OCI-LY3 (cell line): ENCODE measurements around the gene ELL2.
A peak's percentile ranks its signal among the peaks of the same experiment; 100 is the strongest.

ENCODE experiments used
- H2AFZ ChIP-seq: fragments of 200-600, 300-600 bp; shearing (Covaris generic); 2 replicates; pipeline ENCODE4 v1.6.0; 2014; ENCODE audit warnings: antibody characterized with exemption, low read depth, low read length
- H3K27ac ChIP-seq: fragments of 200-600, 300-600 bp; sonication (generic); 2 replicates; pipeline ENCODE4 v1.5.1; 2014; ENCODE audit warnings: mild to moderate bottlenecking, low read length, moderate library complexity, mixed read lengths
- H3K27me3 ChIP-seq: fragments of 200-600, 300-600 bp; sonication (generic); 2 replicates; pipeline ENCODE4 v1.6.1; 2014; ENCODE audit warnings: low read depth, low read length, mixed read lengths
- H3K36me3 ChIP-seq: fragments of 200-600, 300-600 bp; sonication (generic); replicated peaks from 2 replicates; pipeline ENCODE3; 2014; ENCODE audit warnings: low read depth, low read length, mixed read lengths
- H3K4me1 ChIP-seq: fragments of 300-600, 200-600 bp; sonication (generic); 2 replicates; pipeline ENCODE4 v1.6.1; 2014; ENCODE audit warnings: low read length, mixed read lengths
- H3K4me2 ChIP-seq: fragments of 200-600, 300-600 bp; sonication (generic); 2 replicates; pipeline ENCODE4 v1.6.1; 2014; ENCODE audit warnings: low read length, mixed read lengths
- H3K4me3 ChIP-seq: fragments of 300-600, 200-600 bp; sonication (generic); 2 replicates; pipeline ENCODE4 v1.5.1; 2014; ENCODE audit warnings: antibody characterized with exemption, mild to moderate bottlenecking, low read length, moderate library complexity
- H3K79me2 ChIP-seq: fragments of 300-600, 200-600 bp; shearing (Covaris generic); 2 replicates; pipeline ENCODE4 v1.6.1; 2014; ENCODE audit warnings: mild to moderate bottlenecking, low read length, mixed read lengths
- H3K9ac ChIP-seq: fragments of 300-600, 200-600 bp; shearing (Covaris generic); 2 replicates; pipeline ENCODE4 v1.6.0; 2014; ENCODE audit warnings: mild to moderate bottlenecking, low read length, moderate library complexity
- H3K9me3 ChIP-seq: fragments of 200-600, 300-600 bp; shearing (Covaris generic); 2 replicates; pipeline ENCODE4 v1.6.1; 2014; ENCODE audit warnings: low read length, mixed read lengths; ENCODE audit not compliant: insufficient read depth
- H4K20me1 ChIP-seq: fragments of 200-600, 300-600 bp; sonication (generic); 2 replicates; pipeline ENCODE4 v1.6.1; 2016; ENCODE audit warnings: low read length, mixed read lengths; ENCODE audit not compliant: insufficient read depth
- CTCF ChIP-seq: fragments of 200-600, 300-600 bp; sonication (generic); IDR thresholded peaks from 2 replicates; pipeline ENCODE4 v1.5.1; 2014; ENCODE audit warnings: antibody characterized with exemption, low read length, low read depth
- EZH2phosphoT487 ChIP-seq: fragments of 200-600 bp; shearing (Covaris generic); IDR thresholded peaks from 2 replicates; pipeline ENCODE4 v1.6.1; 2018; ENCODE audit warnings: antibody characterized with exemption, mixed run types, low read depth

ELL2 gene

GRCh38 chr5:95840956-95841705, 120.5 kb downstream of the ELL2 start:
- no peak overlapping the region for H3K9ac ChIP-seq

GRCh38 chr5:95839658-95840057, 122.0 kb downstream of the ELL2 start:
- Histone ChIP-seq H3K9me3 (no peaks in the 10 kb centered on the region), H2AFZ (no peak overlapping the region), H4K20me1 (no peaks in the 10 kb centered on the region), H3K36me3 (no peaks in the 10 kb centered on the region), H3K27ac (no peak overlapping the region), H3K4me2 (no peak overlapping the region), H3K4me3 (no peak overlapping the region), H3K27me3 (no peaks in the 10 kb centered on the region), H3K79me2 (no peaks in the 10 kb centered on the region), H3K9ac (no peak overlapping the region), H3K4me1 (peaks cover 46% of the 10 kb centered on the region)
- TF ChIP-seq CTCF: no peak
- no peak for TF ChIP-seq EZH2phosphoT487

More at GRCh38 chr5:95840956-95841705, 120.5 kb downstream of the ELL2 start:
- Histone ChIP-seq H3K4me3 (no peak overlapping the region), H3K27ac (no peak overlapping the region), H3K4me1 (peaks cover 37% of the 10 kb centered on the region), H3K9me3 (no peaks in the 10 kb centered on the region), H2AFZ (no peak overlapping the region), H3K27me3 (no peaks in the 10 kb centered on the region), H3K36me3 (no peaks in the 10 kb centered on the region), H4K20me1 (no peaks in the 10 kb centered on the region), H3K4me2 (peak overlapping the region; percentile 60), H3K79me2 (no peaks in the 10 kb centered on the region)
- no peak for TF ChIP-seq EZH2phosphoT487
- no peak for TF ChIP-seq CTCF

- H3K4me3 ChIP-seq: no peak overlapping the region
- no peak overlapping the region for H3K27ac ChIP-seq
- TF ChIP-seq EZH2phosphoT487: no peak
- TF ChIP-seq CTCF: no peak
- no peaks in the 10 kb centered on the region for H3K36me3 ChIP-seq
- H3K9me3 ChIP-seq: no peaks in the 10 kb centered on the region
- no peak overlapping the region for H3K4me2 ChIP-seq
- no peak overlapping the region for H2AFZ ChIP-seq
- H3K27me3 ChIP-seq: no peaks in the 10 kb centered on the region
- H3K4me1 ChIP-seq: peaks cover 53% of the 10 kb centered on the region
- H3K79me2 ChIP-seq: no peaks in the 10 kb centered on the region
- H3K9ac ChIP-seq: no peak overlapping the region
- H4K20me1 ChIP-seq: no peaks in the 10 kb centered on the region
These were observed 123.1 kb downstream of the ELL2 start for GRCh38 chr5:95838556-95838955.

GRCh38 chr5:95838001-95838520, 123.6 kb downstream of the ELL2 start:
- H3K4me2 ChIP-seq: no peak overlapping the region
- H3K27me3 ChIP-seq: no peaks in the 10 kb centered on the region
- peaks cover 54% of the 10 kb centered on the region for H3K4me1 ChIP-seq
- no peak overlapping the region for H3K27ac ChIP-seq
- H3K36me3 ChIP-seq: no peaks in the 10 kb centered on the region
- H3K4me3 ChIP-seq: no peak overlapping the region
- H3K79me2 ChIP-seq: no peaks in the 10 kb centered on the region
- H2AFZ ChIP-seq: no peak overlapping the region
- H3K9ac ChIP-seq: no peak overlapping the region
- no peaks in the 10 kb centered on the region for H3K9me3 ChIP-seq
- no peaks in the 10 kb centered on the region for H4K20me1 ChIP-seq
- TF ChIP-seq EZH2phosphoT487 (no peak), CTCF (no peak)
